ENCODE results near the gene MAVS.

MAVS gene

DNA sequence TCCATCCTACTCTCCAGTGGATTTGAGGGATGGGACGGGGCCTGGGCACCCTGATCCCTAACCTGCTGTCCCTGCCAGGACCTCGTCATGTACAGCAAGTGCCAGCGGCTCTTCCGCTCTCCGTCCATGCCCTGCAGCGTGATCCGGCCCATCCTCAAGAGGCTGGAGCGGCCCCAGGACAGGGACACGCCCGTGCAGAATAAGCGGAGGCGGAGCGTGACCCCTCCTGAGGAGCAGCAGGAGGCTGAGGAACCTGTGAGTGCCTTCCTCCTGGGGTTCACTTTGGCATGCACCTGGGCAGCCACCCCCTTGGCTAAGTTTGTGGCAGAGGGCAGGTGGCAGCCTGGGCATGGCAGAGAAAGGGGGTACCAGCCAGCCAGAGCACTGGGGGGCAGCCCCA lies 44.8 kb upstream of the MAVS start:
- no peak overlapping the region for H3K9ac ChIP-seq
- peaks cover 4% of the 10 kb centered on the region; the same call in 1 of the 2 replicates for H3K79me2 ChIP-seq (ENCODE audit: insufficient read depth, low read depth)
- TF ChIP-seq, protein P1, sequence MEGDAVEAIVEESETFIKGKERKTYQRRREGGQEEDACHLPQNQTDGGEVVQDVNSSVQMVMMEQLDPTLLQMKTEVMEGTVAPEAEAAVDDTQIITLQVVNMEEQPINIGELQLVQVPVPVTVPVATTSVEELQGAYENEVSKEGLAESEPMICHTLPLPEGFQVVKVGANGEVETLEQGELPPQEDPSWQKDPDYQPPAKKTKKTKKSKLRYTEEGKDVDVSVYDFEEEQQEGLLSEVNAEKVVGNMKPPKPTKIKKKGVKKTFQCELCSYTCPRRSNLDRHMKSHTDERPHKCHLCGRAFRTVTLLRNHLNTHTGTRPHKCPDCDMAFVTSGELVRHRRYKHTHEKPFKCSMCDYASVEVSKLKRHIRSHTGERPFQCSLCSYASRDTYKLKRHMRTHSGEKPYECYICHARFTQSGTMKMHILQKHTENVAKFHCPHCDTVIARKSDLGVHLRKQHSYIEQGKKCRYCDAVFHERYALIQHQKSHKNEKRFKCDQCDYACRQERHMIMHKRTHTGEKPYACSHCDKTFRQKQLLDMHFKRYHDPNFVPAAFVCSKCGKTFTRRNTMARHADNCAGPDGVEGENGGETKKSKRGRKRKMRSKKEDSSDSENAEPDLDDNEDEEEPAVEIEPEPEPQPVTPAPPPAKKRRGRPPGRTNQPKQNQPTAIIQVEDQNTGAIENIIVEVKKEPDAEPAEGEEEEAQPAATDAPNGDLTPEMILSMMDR (conservative IDR thresholded peaks at IDR 0.05; ENCODE audit: low read depth, low read length) = no peak
- H3K36me3 ChIP-seq (ENCODE audit: insufficient read depth) = no peaks in the 10 kb centered on the region
- no peak overlapping the region for H3K27ac ChIP-seq
- H3K4me2 ChIP-seq = no peak overlapping the region
- H3K4me1 ChIP-seq (ENCODE audit: low read depth, poor library complexity, severe bottlenecking) = peaks cover 18% of the 10 kb centered on the region
- H3K4me3 ChIP-seq (IDR thresholded peaks at IDR 0.05; ENCODE audit: insufficient read depth, low read depth, low read length) = no peak overlapping the region
- no peaks in the 10 kb centered on the region for H4K20me1 ChIP-seq (ENCODE audit: insufficient read depth)
- H3K27me3 ChIP-seq (ENCODE audit: insufficient read depth, low read depth) = no peaks in the 10 kb centered on the region
- no peak overlapping the region for H2AFZ ChIP-seq (ENCODE audit: low read depth)

GRCh38 chr20:3802524-3803239 lies 44.0 kb upstream of the MAVS start:
- Histone ChIP-seq H4K20me1 (ENCODE audit: insufficient read depth) (no peaks in the 10 kb centered on the region), H3K36me3 (ENCODE audit: insufficient read depth) (no peaks in the 10 kb centered on the region), H3K27ac (no peak overlapping the region), H2AFZ (ENCODE audit: low read depth) (no peak overlapping the region), H3K4me3 (IDR thresholded peaks at IDR 0.05; ENCODE audit: insufficient read depth, low read depth, low read length) (no peak overlapping the region), H3K9ac (no peak overlapping the region), H3K4me2 (no peak overlapping the region), H3K27me3 (ENCODE audit: insufficient read depth, low read depth) (no peaks in the 10 kb centered on the region), H3K79me2 (ENCODE audit: insufficient read depth, low read depth) (no peaks in the 10 kb centered on the region), H3K4me1 (ENCODE audit: low read depth, poor library complexity, severe bottlenecking) (peaks cover 18% of the 10 kb centered on the region)
- TF ChIP-seq, protein P1 (conservative IDR thresholded peaks at IDR 0.05; ENCODE audit: low read depth, low read length) = no peak

DNA sequence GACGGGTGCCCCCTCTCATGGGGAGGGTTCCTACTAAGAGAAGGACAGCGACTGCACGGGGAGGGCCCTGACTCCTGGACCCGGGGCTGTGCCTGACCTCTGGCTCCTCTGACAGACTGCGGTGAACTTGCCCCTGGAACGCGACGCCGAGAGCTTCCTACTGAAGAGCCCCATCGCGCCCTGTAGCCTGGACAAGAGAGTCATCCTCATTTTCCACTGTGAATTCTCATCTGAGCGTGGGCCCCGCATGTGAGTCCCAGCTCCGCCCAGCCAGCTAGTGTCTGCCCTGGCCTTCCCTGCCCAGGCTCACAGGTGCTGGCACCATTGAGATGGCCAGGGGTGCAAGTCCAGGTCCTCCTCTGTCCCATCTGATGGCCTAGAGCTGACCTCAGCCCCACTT lies 43.3 kb upstream of the MAVS start:
- H4K20me1 ChIP-seq (ENCODE audit: insufficient read depth) = no peaks in the 10 kb centered on the region
- H3K27me3 ChIP-seq (ENCODE audit: insufficient read depth, low read depth) = no peaks in the 10 kb centered on the region
- no peak overlapping the region for H3K27ac ChIP-seq
- H3K4me2 ChIP-seq = no peak overlapping the region
- no peak overlapping the region for H3K9ac ChIP-seq
- H3K36me3 ChIP-seq (ENCODE audit: insufficient read depth) = no peaks in the 10 kb centered on the region
- no peak overlapping the region for H3K4me3 ChIP-seq (IDR thresholded peaks at IDR 0.05; ENCODE audit: insufficient read depth, low read depth, low read length)
- H3K79me2 ChIP-seq (ENCODE audit: insufficient read depth, low read depth) = no peaks in the 10 kb centered on the region
- TF ChIP-seq, protein P1 (conservative IDR thresholded peaks at IDR 0.05; ENCODE audit: low read depth, low read length) = no peak
- peaks cover 17% of the 10 kb centered on the region for H3K4me1 ChIP-seq (ENCODE audit: low read depth, poor library complexity, severe bottlenecking)
- no peak overlapping the region for H2AFZ ChIP-seq (ENCODE audit: low read depth)

DNA sequence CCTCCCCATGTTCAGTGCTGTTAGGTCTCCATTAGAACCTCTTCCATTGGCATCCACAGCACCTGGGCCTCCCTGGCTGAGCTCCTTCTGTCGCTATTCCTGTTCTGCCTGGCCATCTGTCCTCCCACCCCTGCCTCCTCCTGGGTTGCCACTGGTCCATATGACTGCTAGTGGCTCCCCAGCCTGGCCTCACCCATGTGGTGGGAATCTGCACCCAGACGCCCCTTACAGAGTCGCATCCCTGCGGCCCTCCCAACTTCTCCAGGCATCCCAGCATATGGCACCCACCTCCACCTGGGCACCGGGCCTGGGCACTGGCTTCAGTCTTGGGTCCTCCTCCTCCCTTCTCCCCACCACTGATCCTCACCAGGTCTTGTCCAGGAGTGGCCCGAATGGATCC lies 42.8 kb upstream of the MAVS start:
- no peaks in the 10 kb centered on the region for H3K79me2 ChIP-seq (ENCODE audit: insufficient read depth, low read depth)
- H3K4me3 ChIP-seq (IDR thresholded peaks at IDR 0.05; ENCODE audit: insufficient read depth, low read depth, low read length) = no peak overlapping the region
- H3K9ac ChIP-seq = no peak overlapping the region
- H3K4me2 ChIP-seq = no peak overlapping the region
- no peaks in the 10 kb centered on the region for H4K20me1 ChIP-seq (ENCODE audit: insufficient read depth)
- no peak overlapping the region for H3K27ac ChIP-seq
- no peak overlapping the region for H2AFZ ChIP-seq (ENCODE audit: low read depth)
- H3K36me3 ChIP-seq (ENCODE audit: insufficient read depth) = no peaks in the 10 kb centered on the region
- TF ChIP-seq, protein P1 (conservative IDR thresholded peaks at IDR 0.05; ENCODE audit: low read depth, low read length) = no peak
- H3K27me3 ChIP-seq (ENCODE audit: insufficient read depth, low read depth) = no peaks in the 10 kb centered on the region
- H3K4me1 ChIP-seq (ENCODE audit: low read depth, poor library complexity, severe bottlenecking) = peaks cover 11% of the 10 kb centered on the region

All from KMS-11 (cell line).